NB4 (cell line): ENCODE results near the gene RAI14.

Experiments
- POLR2A ChIP-seq: IDR thresholded peaks from 2 replicates; pipeline ENCODE4 v1.6.1; 2011; ENCODE audit warnings: mild to moderate bottlenecking; ENCODE audit not compliant: insufficient read length; ENCODE audit errors: extremely low read depth
- TF ChIP-seq, protein P1 (sequence below): IDR thresholded peaks from one replicate; pipeline ENCODE4 v1.5.1; 2012; ENCODE audit warnings: low read depth, low read length
- TF ChIP-seq, protein P2 (sequence below): IDR thresholded peaks from 2 replicates; pipeline ENCODE4 v1.6.1; 2011; ENCODE audit warnings: low read depth, low read length

DNA sequence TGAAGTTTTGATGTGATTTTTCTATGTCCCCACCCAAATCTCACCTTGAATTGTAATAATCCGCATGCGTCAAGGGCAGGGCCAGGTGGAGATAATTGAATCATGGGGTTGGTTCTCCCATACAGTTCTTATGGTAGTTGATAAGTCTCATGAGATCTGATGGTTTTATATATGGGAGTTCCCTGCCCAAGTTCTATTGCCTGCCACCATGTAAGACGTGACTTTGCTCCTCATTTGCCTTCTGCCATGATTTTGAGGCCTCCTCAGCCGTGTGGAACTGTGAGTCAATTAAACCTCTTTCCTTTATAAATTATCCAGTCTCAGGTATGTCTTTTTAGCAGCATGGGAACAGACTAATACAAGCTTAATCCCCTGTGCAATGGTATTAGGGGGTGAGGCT lies 25.5 kb upstream of the RAI14 start:
- TF ChIP-seq, protein P1, sequence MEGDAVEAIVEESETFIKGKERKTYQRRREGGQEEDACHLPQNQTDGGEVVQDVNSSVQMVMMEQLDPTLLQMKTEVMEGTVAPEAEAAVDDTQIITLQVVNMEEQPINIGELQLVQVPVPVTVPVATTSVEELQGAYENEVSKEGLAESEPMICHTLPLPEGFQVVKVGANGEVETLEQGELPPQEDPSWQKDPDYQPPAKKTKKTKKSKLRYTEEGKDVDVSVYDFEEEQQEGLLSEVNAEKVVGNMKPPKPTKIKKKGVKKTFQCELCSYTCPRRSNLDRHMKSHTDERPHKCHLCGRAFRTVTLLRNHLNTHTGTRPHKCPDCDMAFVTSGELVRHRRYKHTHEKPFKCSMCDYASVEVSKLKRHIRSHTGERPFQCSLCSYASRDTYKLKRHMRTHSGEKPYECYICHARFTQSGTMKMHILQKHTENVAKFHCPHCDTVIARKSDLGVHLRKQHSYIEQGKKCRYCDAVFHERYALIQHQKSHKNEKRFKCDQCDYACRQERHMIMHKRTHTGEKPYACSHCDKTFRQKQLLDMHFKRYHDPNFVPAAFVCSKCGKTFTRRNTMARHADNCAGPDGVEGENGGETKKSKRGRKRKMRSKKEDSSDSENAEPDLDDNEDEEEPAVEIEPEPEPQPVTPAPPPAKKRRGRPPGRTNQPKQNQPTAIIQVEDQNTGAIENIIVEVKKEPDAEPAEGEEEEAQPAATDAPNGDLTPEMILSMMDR: no peak
- TF ChIP-seq POLR2A: no peak
- TF ChIP-seq, protein P2, sequence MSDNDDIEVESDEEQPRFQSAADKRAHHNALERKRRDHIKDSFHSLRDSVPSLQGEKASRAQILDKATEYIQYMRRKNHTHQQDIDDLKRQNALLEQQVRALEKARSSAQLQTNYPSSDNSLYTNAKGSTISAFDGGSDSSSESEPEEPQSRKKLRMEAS: no peak
